GM12875 (cell line): ENCODE measurements around the gene GABARAP.

Experiments
- H3K4me3 ChIP-seq: one replicate; pipeline ENCODE4 v1.5.1; 2011; ENCODE audit warnings: low read depth, low read length, control low read depth
- TF ChIP-seq, protein P1 (sequence below): IDR thresholded peaks from 2 replicates; pipeline ENCODE4 v1.5.1; 2011; ENCODE audit warnings: low read depth, mild to moderate bottlenecking, control low read depth, inconsistent platforms, low read length, moderate library complexity, borderline replicate concordance; ENCODE audit not compliant: insufficient read depth

The GABARAP gene

DNA sequence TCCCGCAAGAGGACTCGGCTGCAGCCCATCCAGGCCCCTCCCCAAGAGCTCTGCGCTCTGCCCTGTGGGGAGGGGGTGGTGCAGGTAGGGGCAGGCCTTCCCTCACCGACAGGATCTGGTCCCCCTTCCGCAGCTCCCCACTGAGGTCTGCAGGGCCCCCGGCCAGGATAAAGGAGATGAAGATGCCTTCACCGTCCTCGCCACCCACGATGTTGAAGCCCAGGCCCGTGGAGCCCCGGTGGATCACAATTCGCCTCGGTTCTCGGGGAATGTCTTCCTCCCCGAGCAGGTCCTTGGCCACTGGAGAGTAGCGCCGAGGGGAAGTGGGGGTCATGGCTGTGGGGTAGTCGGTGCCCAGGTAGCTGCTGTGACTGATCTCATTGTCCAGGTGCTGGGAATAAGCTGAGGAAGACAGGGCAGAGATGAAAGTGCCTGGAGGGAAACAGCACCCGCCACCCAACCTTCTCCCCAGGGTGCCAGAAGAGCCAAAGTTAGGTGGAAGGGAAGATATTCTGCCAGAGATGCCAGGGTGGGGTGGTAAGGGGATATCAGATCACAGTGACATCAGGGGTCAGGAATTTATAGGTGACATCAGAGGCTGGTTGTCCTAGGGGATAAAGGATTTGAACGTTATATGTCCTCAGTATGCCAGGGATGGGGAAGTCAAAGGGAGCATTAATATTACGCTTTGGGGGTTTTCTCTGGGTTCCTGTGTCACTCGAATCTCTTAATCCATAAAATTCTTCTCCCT lies 45.4 kb downstream of the GABARAP start:
- TF ChIP-seq, protein P1, sequence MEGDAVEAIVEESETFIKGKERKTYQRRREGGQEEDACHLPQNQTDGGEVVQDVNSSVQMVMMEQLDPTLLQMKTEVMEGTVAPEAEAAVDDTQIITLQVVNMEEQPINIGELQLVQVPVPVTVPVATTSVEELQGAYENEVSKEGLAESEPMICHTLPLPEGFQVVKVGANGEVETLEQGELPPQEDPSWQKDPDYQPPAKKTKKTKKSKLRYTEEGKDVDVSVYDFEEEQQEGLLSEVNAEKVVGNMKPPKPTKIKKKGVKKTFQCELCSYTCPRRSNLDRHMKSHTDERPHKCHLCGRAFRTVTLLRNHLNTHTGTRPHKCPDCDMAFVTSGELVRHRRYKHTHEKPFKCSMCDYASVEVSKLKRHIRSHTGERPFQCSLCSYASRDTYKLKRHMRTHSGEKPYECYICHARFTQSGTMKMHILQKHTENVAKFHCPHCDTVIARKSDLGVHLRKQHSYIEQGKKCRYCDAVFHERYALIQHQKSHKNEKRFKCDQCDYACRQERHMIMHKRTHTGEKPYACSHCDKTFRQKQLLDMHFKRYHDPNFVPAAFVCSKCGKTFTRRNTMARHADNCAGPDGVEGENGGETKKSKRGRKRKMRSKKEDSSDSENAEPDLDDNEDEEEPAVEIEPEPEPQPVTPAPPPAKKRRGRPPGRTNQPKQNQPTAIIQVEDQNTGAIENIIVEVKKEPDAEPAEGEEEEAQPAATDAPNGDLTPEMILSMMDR, result no peak
- no peak overlapping the region for H3K4me3 ChIP-seq

DNA sequence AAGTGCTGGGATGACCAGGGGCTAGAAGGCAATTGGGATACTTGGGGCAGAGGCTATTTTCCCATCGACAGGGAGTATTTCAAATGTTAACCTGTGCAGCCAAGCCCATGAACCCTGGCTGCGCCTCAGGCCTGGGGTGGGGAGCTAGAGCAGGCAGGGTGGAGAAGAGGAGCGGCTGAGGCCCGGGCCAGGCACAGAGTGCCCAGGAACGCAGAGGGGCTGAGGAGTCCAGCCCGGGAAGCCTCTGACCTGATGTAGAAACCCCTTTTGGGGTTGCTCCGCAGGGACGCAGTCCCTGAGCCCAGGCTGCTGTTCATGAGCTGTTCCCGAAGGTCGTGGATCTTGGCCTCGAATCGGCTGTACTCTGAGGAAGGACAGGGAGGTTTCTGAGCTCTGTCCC lies 46.3 kb downstream of the GABARAP start:
- no peak overlapping the region for H3K4me3 ChIP-seq
- TF ChIP-seq, protein P1, result no peak

DNA sequence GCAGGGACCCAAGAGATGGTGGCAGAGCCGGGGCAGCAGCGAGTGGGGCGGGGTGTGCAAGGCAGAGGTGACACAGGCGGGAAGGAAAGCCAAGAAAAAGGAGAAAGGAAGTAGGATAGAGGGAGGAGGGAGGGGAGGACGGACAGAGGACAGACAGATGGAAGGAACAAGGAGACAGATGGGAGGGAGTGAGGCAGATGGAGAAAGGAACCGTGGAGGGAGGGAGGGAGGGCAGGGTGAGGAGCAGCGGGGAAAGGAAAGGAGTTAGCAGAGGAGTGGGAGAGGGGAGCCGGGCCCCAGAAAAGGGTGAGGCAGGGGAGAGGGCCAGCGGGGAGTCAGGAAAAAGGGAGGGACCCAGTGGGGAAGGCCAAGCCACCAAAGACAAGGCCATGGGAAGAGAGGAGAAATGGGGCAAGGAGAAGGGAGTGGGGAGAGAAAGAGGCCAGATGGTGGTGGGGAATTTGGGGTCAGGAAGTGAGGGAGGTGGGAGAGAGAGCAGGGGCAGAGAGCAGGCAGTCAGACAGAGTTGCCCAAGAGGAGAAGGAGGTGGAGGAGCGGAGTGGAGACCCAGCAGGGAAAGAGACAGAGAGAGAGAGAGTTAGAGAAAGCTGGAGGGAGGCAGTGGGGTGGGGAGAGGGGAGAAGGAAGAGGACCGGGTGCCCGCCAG lies 49.8 kb downstream of the GABARAP start:
- TF ChIP-seq, protein P1, result no peak
- no peak overlapping the region for H3K4me3 ChIP-seq

DNA sequence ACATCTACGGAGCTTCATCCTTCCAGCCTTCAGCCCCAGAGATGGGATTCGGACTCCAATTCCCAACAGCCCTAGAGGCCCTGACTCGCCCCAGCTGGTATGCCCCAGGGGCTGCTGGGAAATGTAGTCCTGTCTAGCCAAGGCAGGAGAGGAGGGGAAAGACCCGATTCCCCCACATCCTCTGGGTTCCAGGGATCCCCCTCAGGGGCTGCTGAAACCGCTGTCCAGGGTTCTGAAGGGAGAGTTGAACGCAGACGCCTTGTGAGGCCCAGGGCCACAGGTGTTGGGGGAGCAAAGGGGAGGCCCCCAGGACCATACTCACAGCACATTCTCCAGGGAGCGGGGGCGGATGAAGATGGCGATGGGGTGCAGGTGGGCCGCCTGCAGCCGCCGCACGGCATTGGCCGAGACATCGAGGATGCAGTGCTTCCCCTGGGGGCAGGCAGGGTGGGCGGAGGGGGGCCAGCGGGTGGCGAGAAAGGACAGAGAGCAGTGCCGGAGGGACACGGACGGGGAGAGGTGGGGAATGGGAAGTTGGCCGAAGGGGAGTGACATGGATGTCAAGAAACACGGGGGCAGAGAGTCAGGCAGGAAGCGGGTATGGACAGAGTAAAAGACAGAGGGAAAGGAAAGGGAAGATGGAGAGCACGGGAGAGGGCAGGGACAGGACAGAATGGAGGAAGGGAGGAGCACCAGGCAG lies 50.5 kb downstream of the GABARAP start:
- TF ChIP-seq, protein P1, result no peak
- no peak overlapping the region for H3K4me3 ChIP-seq

DNA sequence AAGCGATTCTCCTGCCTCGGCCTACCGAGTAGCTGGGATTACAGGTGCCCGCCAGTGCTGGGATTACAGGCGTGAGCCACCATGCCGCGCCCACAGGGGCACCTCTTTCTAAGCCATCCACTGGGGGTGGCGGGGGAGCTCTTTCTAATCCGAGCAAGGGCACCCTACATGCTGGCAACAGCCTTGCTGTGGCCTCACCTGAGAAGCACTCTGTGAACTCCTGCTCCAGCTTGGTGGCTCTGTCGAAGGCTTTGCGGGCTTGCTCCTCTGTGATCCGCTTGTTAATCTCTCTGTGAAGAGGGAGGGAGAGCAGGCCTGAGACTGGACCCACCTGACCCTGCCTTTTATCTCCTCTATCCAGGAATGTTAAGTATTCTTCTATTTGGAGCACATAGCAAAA lies 51.2 kb downstream of the GABARAP start:
- TF ChIP-seq, protein P1, result no peak
- H3K4me3 ChIP-seq, result no peak overlapping the region

DNA sequence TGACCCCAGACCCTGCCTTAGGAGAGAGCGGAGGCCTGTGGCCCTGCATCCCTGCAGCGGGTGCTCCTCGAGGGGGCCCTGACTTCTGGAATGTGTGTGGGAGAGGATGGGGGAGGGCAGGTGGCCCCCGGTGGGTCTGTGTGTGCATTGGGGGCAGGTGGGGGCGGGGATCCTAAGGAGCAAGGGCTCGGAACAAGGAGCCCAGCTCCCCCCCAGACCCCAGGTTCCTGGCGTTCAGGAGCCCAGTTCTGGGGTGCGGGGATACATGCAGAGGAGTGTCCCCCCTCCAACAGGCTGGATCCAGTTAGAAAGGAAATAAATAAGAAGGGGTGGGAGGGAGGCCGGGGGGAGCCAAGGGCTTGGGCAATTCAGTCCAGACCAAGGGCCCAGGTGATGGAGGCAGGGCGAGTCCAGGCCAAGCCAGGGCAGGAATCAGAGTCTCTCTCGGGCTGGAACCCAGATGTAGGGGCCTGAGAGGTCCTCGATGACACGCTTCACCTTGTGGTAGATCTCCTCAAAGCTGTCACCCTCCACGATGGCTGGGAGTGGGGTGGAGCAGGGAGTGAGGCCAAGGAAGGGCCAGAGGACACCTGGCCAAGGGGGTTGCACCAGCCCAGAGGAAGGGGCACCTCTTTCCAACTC lies 51.9 kb downstream of the GABARAP start:
- TF ChIP-seq, protein P1, result no peak
- H3K4me3 ChIP-seq, result no peak overlapping the region
